ENCODE results near the gene BBS4.
A peak's percentile ranks its signal among the peaks of the same experiment; 100 is the strongest.

Gene BBS4

DNA sequence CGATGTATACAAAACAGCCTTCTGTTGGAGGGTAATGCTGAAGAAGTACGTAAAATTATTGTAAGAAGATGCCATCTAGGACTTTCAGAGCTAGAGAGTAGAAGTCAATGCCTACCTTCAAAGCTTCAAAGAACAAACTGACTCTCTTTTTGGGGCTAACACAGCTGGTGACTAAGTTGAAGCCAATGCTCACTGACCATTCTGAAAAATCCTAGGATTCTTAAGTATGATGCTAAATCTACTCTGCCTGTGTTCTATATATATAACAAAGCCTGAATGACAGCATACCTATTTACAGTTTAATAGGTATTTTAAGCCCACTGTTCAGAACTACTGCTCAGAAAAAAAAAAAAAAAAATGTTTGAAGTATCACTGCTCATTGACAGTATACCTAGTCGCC, 78.6 kb downstream of the BBS4 start:
- DNase-seq (ENCODE audit: low read depth): no peak

DNA sequence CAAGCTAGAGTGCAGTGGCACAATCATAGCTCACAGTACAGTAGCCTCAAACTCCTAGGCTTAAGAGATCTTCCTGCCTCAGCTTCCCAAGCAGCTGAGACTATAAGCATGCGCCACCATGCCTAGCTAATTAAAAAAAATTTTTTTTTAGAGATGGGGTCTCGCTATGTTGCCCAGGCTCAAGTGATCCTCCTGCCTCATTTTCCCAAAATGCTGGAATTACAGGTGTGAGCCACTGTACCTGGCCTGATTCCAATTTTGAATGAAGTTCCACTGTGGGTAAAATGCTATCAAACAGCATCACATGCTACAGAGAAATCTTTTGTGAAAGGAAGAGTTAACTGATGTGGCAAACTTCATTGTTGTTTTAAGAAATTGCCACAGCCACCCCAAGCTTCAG, 80.0 kb downstream of the BBS4 start:
- DNase-seq (ENCODE audit: low read depth): no peak

GRCh38 chr15:72766780-72767179, 80.8 kb downstream of the BBS4 start:
- DNase-seq (ENCODE audit: low read depth): no peak

GRCh38 chr15:72770673-72771328, 84.8 kb downstream of the BBS4 start:
- no peak for DNase-seq (ENCODE audit: low read depth)

GRCh38 chr15:72771329-72771725, 85.3 kb downstream of the BBS4 start:
- no peak for DNase-seq (ENCODE audit: low read depth)

- no peak for DNase-seq (ENCODE audit: low read depth)
These were observed 88.8 kb downstream of the BBS4 start for GRCh38 chr15:72774696-72775383.

- no peak for DNase-seq (ENCODE audit: low read depth)
These were observed 92.8 kb downstream of the BBS4 start for GRCh38 chr15:72778796-72779195.

DNA sequence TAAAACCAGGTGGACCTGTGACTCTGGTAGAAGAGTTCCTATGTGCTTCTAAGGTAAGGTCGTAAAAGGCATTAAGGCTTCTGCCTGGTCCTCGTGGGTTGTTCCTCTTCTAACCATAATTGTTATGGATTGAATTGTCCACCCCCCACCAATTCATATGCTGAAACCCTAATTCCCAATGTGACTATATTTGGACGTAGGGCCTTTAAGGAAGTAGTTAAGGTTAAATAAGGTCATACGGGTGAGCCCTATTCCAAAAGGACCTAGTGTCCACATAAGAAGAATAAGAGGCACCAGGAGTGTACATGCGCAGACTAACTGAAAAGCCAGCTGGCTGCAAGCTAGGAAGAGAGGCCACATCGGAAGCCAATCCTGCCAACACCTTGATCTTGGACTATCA, 95.6 kb downstream of the BBS4 start:
- DNase-seq (ENCODE audit: low read depth): no peak

DNA sequence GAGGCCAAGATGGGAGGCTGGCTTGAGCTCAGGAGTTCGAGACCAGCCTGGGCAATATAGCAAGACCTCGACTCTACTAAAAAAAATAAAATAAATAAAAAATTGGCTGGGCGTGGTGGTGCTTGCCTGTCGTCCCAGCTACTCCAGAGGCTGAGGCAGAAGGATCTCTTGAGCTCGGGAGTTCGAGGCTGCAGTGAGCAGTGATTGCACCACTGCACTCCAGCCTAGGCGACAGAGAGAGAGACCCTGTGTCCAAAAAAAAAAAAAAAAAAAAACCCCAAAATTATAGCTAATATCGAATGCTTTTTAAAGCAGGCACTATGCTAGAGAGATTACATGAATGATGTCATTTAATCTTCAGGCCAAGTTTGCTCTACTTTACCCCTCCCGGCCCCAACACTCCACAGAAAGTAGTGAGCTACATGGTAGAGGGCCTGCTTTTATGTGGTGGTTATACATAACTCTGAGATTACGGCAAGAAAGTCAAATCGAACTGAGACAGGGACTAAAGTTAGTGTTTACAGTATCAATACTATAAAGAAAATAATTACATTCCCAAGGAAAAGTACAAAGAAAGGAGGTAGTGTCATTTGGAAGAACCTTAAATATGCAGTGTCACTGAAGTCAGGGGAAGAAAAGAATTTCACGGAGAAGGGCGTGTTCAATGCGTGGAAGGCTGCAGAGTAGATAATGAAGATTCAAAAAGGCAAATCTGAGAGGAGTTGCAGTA, 96.4 kb downstream of the BBS4 start:
- DNase-seq (ENCODE audit: low read depth): no peak

DNA sequence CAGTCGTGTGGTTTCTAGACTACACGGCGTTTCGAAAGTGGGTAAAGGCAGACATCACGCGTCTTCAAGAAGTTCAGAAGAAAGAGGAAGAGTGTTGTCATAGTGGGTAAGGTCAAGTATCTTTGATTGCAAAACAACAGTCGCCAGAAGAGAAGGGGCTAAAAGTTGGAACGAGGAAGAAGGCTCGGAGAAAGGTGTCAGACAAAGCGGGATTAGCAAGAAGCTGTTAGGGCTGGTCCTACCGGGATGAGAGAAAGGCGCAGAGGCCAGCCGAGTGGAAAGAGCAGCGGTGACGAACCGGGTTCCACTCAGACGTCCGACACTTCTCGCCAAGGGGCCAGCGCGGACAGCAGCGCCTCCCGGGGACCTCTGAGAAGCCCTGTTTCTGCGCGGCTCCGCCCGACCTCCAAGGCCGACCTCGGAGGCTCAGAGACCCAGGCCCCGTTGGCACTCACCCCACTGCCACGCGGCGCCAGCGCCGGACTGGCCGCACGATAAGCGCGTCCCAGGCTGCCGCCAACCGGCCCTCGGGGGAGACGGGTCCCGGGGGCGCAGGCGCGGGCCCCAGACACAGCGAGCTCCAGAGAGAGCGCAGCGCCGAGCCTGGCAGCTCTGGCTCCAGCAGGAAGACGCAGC, 97.1 kb downstream of the BBS4 start:
- no peak for DNase-seq (ENCODE audit: low read depth)

- DNase-seq (ENCODE audit: low read depth): peak; percentile 94
These were observed 97.8 kb downstream of the BBS4 start, which contains the start of gene ADPGK for GRCh38 chr15:72783640-72784455. Gene ADPGK (minus strand): TSS chr15:72783758. CDS start chr15:72783691, 67 bp downstream.

GRCh38 chr15:72784456-72784876, 98.5 kb downstream of the BBS4 start:
- no peak for DNase-seq (ENCODE audit: low read depth)

DNA sequence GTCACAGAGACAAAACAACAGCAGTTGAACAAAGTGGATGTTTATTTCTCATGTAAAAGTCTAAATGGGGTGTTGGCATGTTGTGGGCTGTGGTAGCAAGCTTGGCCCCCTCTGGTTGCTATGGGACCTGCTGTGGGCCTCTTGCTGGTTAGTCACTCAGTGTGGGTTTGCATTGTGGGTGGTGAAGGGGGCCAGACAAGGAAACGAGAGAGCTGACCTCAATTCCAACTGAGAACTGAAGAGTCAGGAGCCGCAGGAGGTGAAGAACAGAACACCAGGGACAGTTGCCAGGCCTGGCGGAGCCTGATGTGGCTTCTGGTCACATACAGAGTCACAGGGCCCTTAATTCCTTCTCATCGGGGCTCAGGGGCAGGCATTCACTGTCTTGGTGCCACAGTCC, 99.4 kb downstream of the BBS4 start:
- no peak for DNase-seq (ENCODE audit: low read depth)

DNA sequence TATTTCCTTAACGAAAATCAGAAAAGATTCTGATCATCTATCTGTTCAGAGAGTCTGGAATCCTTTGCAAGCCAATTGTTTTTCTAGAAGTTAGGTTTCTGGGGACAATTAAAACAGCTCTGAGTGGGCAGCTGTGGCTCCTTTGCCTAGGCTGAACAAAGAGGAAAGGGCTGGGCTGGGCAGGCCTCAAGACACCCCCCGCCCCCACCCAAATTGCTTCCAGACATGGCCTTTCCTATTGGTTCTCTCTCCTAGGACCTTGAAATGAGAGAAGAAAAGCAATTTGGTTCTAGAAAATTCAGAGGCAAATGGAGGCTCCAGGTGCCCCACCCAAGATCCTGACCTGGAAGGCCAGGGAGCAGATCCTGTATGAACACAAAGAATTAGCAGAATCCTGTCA, 99.8 kb downstream of the BBS4 start:
- DNase-seq (ENCODE audit: low read depth): no peak

DNA sequence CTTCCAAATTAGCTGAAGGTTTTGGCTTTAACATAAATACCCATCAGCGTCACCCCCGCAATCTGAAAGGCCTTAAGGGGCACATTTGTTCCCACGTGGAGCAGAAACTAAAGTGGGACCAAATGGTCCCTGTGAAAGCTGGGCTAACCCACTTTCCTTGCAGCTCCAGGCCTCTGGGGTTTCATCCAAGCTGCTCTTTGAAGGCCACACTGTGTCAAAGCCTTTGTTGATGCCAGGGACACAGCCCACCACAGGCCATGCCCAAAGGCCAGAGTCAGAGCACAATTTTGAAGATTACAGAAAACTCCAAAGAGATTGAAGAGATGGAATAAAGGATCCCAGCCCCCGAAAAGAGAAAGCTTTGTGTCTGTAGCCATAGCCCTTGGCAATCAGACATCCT, 100.2 kb downstream of the BBS4 start:
- no peak for DNase-seq (ENCODE audit: low read depth)

GRCh38 chr15:72786676-72787345, 100.8 kb downstream of the BBS4 start:
- no peak for DNase-seq (ENCODE audit: low read depth)

- DNase-seq (ENCODE audit: low read depth): no peak
These were observed 101.5 kb downstream of the BBS4 start for GRCh38 chr15:72787526-72787925.
